IMR-90 (cell line): ENCODE measurements around the gene PLXNC1. TPM values are rescaled to one million over a fixed set of nuclear protein-coding genes. Genes with fewer than 3 reads are reported as not detected.
A peak's percentile ranks its signal among the peaks of the same experiment; 100 is the strongest.

Experiments
- ATAC-seq: fragments of 200-7000 bp; cut with Tn5 transposase; 2 replicates; pipeline ENCODE4 v1.9.1; 2020; ENCODE audit warnings: low read depth, mild to moderate bottlenecking, moderate library complexity
- BruUV-seq: library from RNA; stranded (reverse); fragments of 400-500 nt; replicated peaks from 2 replicates; lab custom pipeline; 2021; lab: Mats Ljungman, UMichigan
- CTCF ChIA-PET: fragments of 300-600 bp; formaldehyde crosslinking; extraction: SDS; loops from one replicate; lab custom pipeline; 2021; ENCODE audit warnings: antibody characterized with exemption; lab: Yijun Ruan, JAX
- POLR2A ChIA-PET: fragments of 300-600 bp; sonication (Branson Sonifier 250); formaldehyde crosslinking; loops from one replicate; lab custom pipeline; 2022; ENCODE audit warnings: antibody characterized with exemption; ENCODE audit not compliant: unreplicated experiment; lab: Charles Lee
- DNase-seq: peaks from one replicate; pipeline ENCODE4 v3.0.0; 2013
- H2AFZ ChIP-seq: replicated peaks from 2 replicates; pipeline ENCODE3; 2013; ENCODE audit warnings: low read length, mild to moderate bottlenecking; ENCODE audit not compliant: poor library complexity
- H2AK5ac ChIP-seq: 2 replicates; pipeline ENCODE4 v1.6.1; 2013; ENCODE audit warnings: low read depth, low read length, inconsistent platforms
- H2AK9ac ChIP-seq: replicated peaks from 2 replicates; pipeline ENCODE3; 2013; ENCODE audit warnings: mild to moderate bottlenecking, low read depth, low read length, moderate library complexity; ENCODE audit not compliant: poor library complexity
- H2BK120ac ChIP-seq: 2 replicates; pipeline ENCODE4 v1.6.1; 2013; ENCODE audit warnings: low read depth, low read length, inconsistent platforms
- H2BK15ac ChIP-seq: 3 replicates; pipeline ENCODE4 v1.6.1; 2013; ENCODE audit warnings: low read depth, low read length, inconsistent platforms
- H2BK20ac ChIP-seq: 2 replicates; pipeline ENCODE4 v1.6.1; 2013; ENCODE audit warnings: low read depth, mild to moderate bottlenecking, inconsistent platforms, low read length, moderate library complexity
- H2BK5ac ChIP-seq: 2 replicates; pipeline ENCODE4 v1.6.1; 2013; ENCODE audit warnings: mild to moderate bottlenecking, low read depth, low read length, inconsistent platforms; ENCODE audit not compliant: poor library complexity, severe bottlenecking
- H3K14ac ChIP-seq: replicated peaks from 2 replicates; pipeline ENCODE4 v1.6.1; 2013; ENCODE audit warnings: low read depth, low read length, inconsistent platforms
- H3K18ac ChIP-seq: 2 replicates; pipeline ENCODE4 v1.6.1; 2013; ENCODE audit warnings: low read depth, low read length, control low read depth
- H3K23ac ChIP-seq: 2 replicates; pipeline ENCODE4 v1.6.1; 2013; ENCODE audit warnings: low read depth, low read length, inconsistent platforms
- H3K27ac ChIP-seq: 2 replicates; pipeline ENCODE4 v1.5.1; 2013; ENCODE audit warnings: mild to moderate bottlenecking, control low read depth, low read length; ENCODE audit not compliant: insufficient read depth
- H3K27me3 ChIP-seq: 2 replicates; pipeline ENCODE4 v1.6.1; 2013; ENCODE audit warnings: low read length; ENCODE audit not compliant: control insufficient read depth, insufficient read depth
- H3K36me3 ChIP-seq: 2 replicates; pipeline ENCODE4 v1.6.1; 2013; ENCODE audit warnings: low read length, mixed read lengths; ENCODE audit not compliant: control insufficient read depth, insufficient read depth
- H3K4ac ChIP-seq: 2 replicates; pipeline ENCODE4 v1.6.1; 2013; ENCODE audit warnings: low read depth, low read length, inconsistent platforms
- H3K4me1 ChIP-seq: 2 replicates; pipeline ENCODE4 v1.6.1; 2013; ENCODE audit warnings: low read length, mixed read lengths; ENCODE audit not compliant: control insufficient read depth, insufficient read depth
- H3K4me2 ChIP-seq: 2 replicates; pipeline ENCODE4 v1.6.1; 2013; ENCODE audit warnings: low read depth, mild to moderate bottlenecking, control low read depth, low read length, moderate library complexity
- H3K4me3 ChIP-seq: 2 replicates; pipeline ENCODE4 v1.5.1; 2013; ENCODE audit warnings: low read depth, mild to moderate bottlenecking, control low read depth, low read length, moderate library complexity; ENCODE audit not compliant: insufficient read depth
- H3K56ac ChIP-seq: 2 replicates; pipeline ENCODE4 v1.6.1; 2013; ENCODE audit warnings: low read length, inconsistent platforms; ENCODE audit not compliant: insufficient read depth; ENCODE audit errors: extremely low read depth
- H3K79me1 ChIP-seq, 2 experiments: 2 replicates each; pipeline ENCODE4 v1.6.1; 2013; ENCODE audit warnings: low read length in 2 of 2, inconsistent platforms in 1 of 2, low read depth in 1 of 2
- H3K9ac ChIP-seq: 2 replicates; pipeline ENCODE4 v1.6.1; 2013; ENCODE audit warnings: low read depth, low read length, control low read depth
- H3K9me1 ChIP-seq: 2 replicates; pipeline ENCODE4 v1.6.1; 2013; ENCODE audit warnings: low read length, inconsistent platforms; ENCODE audit not compliant: insufficient read depth
- H3K9me3 ChIP-seq: 2 replicates; pipeline ENCODE4 v1.6.1; 2013; ENCODE audit warnings: low read length; ENCODE audit not compliant: control insufficient read depth, insufficient read depth
- H4K20me1 ChIP-seq: 2 replicates; pipeline ENCODE4 v1.6.1; 2013; ENCODE audit warnings: low read length, inconsistent platforms; ENCODE audit not compliant: insufficient read depth
- H4K5ac ChIP-seq: 2 replicates; pipeline ENCODE4 v1.6.1; 2013; ENCODE audit warnings: mild to moderate bottlenecking, low read depth, low read length, control low read depth
- H4K8ac ChIP-seq, 2 experiments: 2 replicates each; pipeline ENCODE4 v1.6.1; 2013; ENCODE audit warnings: low read depth in 2 of 2, low read length in 2 of 2, control low read depth in 1 of 2, inconsistent platforms in 1 of 2
- H4K91ac ChIP-seq: 2 replicates; pipeline ENCODE4 v1.6.1; 2013; ENCODE audit warnings: low read depth, low read length, inconsistent platforms; ENCODE audit not compliant: insufficient read depth
- BHLHE40 ChIP-seq: fragments of 150-350 bp; IDR thresholded peaks from 2 replicates; pipeline ENCODE4 v1.6.1; 2016; ENCODE audit warnings: mild to moderate bottlenecking, low read depth, low read length
- CTCF ChIP-seq: conservative IDR thresholded peaks from 2 replicates; pipeline ENCODE4 v1.5.1; 2012; ENCODE audit warnings: mild to moderate bottlenecking, low read depth, low read length, improper control_type of control experiment
- FOS ChIP-seq: fragments of 150-350 bp; IDR thresholded peaks from 2 replicates; pipeline ENCODE4 v1.6.1; 2016; ENCODE audit warnings: low read depth, low read length
- MAFK ChIP-seq: IDR thresholded peaks from 2 replicates; pipeline ENCODE4 v1.6.1; 2012; ENCODE audit warnings: low read depth, low read length, improper control_type of control experiment
- MAZ ChIP-seq: IDR thresholded peaks from 2 replicates; pipeline ENCODE4 v1.6.1; 2012; ENCODE audit warnings: low read depth, mild to moderate bottlenecking, low read length, improper control_type of control experiment, moderate library complexity, borderline replicate concordance
- MXI1 ChIP-seq: IDR thresholded peaks from 2 replicates; pipeline ENCODE4 v1.6.1; 2012; ENCODE audit warnings: low read depth, mild to moderate bottlenecking, low read length, moderate library complexity, borderline replicate concordance
- NFE2L2 ChIP-seq: fragments of 150-350 bp; IDR thresholded peaks from 2 replicates; pipeline ENCODE4 v1.6.1; 2016; ENCODE audit warnings: low read depth, mild to moderate bottlenecking, low read length
- RAD21 ChIP-seq: IDR thresholded peaks from 2 replicates; pipeline ENCODE4 v1.6.1; 2012; ENCODE audit warnings: low read length, improper control_type of control experiment
- RCOR1 ChIP-seq: IDR thresholded peaks from 2 replicates; pipeline ENCODE4 v1.6.1; 2012; ENCODE audit warnings: mild to moderate bottlenecking, low read length, improper control_type of control experiment; ENCODE audit not compliant: insufficient replicate concordance
- RFX5 ChIP-seq: IDR thresholded peaks from 2 replicates; pipeline ENCODE4 v1.8.0; 2012; ENCODE audit warnings: low read depth, mild to moderate bottlenecking, low read length, moderate library complexity
- SMC3 ChIP-seq: fragments of 150-350 bp; IDR thresholded peaks from 2 replicates; pipeline ENCODE4 v1.6.1; 2016; ENCODE audit warnings: low read depth, mild to moderate bottlenecking, antibody characterized with exemption, low read length, moderate library complexity
- USF2 ChIP-seq: fragments of 150-350 bp; IDR thresholded peaks from 2 replicates; pipeline ENCODE4 v1.6.1; 2017; ENCODE audit warnings: mild to moderate bottlenecking, antibody characterized with exemption, low read length, low read depth
- WGBS, 2 experiments: methylation state at CpG; one replicate each; pipeline versions ENCODE4 v1.1.5 to v1.1.7; 2013; ENCODE audit warnings: missing lambda C conversion rate in 2 of 2; ENCODE audit not compliant: insufficient read length in 1 of 2; ENCODE audit errors: extremely low coverage in 2 of 2; 5-methylcytosine and 5-hydroxymethylcytosine counted together
- dilution Hi-C: fragments of 300-500 bp; cut with HindIII; formaldehyde crosslinking; loops from one replicate; pipeline ENCODE4 v1.14.3; 2018; ENCODE audit warnings: low sequenced_read_pairs; ENCODE audit not compliant: unreplicated experiment
- in situ Hi-C: fragments of 300-500 bp; cut with MboI; formaldehyde crosslinking; loops from 3 replicates; pipeline ENCODE4 v1.14.3; 2019; ENCODE audit warnings: low sequenced_read_pairs, inconsistent platforms, mixed read lengths
- intact Hi-C: fragments of 100-400 bp; cut with micrococcal nuclease; formaldehyde crosslinking; loops from 2 replicates; pipeline ENCODE4 v1.10.0; 2022
- polyA plus RNA-seq, 3 experiments: library from polyadenylated mRNA; depleted of rRNA; stranded (reverse); fragments of >200 nt; gene quantifications; 2 replicates each; pipeline ENCODE4 v1.2.3, GENCODE V29; 2012; ENCODE audit warnings: low replicate concordance in 1 of 3
- total RNA-seq: library from RNA; depleted of rRNA; stranded (reverse); fragments of >200 nt; gene quantifications from 2 replicates; pipeline ENCODE4 v1.2.3, GENCODE V29; 2012
- TF ChIP-seq, protein P1 (sequence below): fragments of 150-350 bp; IDR thresholded peaks from 2 replicates; pipeline ENCODE4 v1.6.1; 2016; ENCODE audit warnings: low read depth, mild to moderate bottlenecking, low read length, moderate library complexity, borderline replicate concordance

Gene PLXNC1
- total and polyA plus RNA-seq, 2 of the 4 experiments (the other 2 are of a cell fraction) = 1.0 to 1.6 TPM

- Histone ChIP-seq H3K56ac (no peak overlapping the region), H3K36me3 (no peaks in the 10 kb centered on the region), H2BK5ac (no peak overlapping the region), H4K91ac (no peak overlapping the region), H2BK120ac (no peak overlapping the region), H4K20me1 (no peaks in the 10 kb centered on the region), H2AK9ac (no peak overlapping the region), H2BK20ac (no peak overlapping the region), H2AK5ac (no peak overlapping the region), H3K9me1 (no peaks in the 10 kb centered on the region), H3K18ac (no peak overlapping the region), H3K4me1 (no peaks in the 10 kb centered on the region; the same call in none of the 2 replicates), H3K27ac (no peak overlapping the region), H3K9me3 (no peaks in the 10 kb centered on the region), H2AFZ (no peak overlapping the region), H3K4me3 (no peak overlapping the region), H3K9ac (no peak overlapping the region), H3K4ac (no peak overlapping the region), H3K4me2 (peak overlapping the region; percentile 92), H4K8ac (no peak overlapping the region), H2BK15ac (no peak overlapping the region), H4K5ac (no peak overlapping the region), H3K14ac (no peak overlapping the region), H3K79me1 (no peaks in the 10 kb centered on the region), H3K23ac (no peak overlapping the region), H3K27me3 (peaks cover 73% of the 10 kb centered on the region)
- dilution Hi-C loops (loop anchor here (25.0 kb wide), 1 partner anchor 392 kb away; no protein-coding TSS in a partner anchor), intact Hi-C loops (loop anchor here (1.0 to 10.0 kb wide), 5 partner anchors 147 to 1192 kb away; no protein-coding TSS in a partner anchor), in situ Hi-C loops (loop anchor here (5.0 to 25.0 kb wide), 3 partner anchors 387 to 1192 kb away; no protein-coding TSS in a partner anchor)
- CTCF ChIA-PET = interaction anchor here (1.1 to 2.0 kb wide), 4 partner anchors 11 to 389 kb away, joined by 3 to 9 read pairs (median 5); no protein-coding TSS in a partner anchor
- POLR2A ChIA-PET = no interaction called here
- no TSS peak for BruUV-seq
- DNase-seq = peak; percentile 55
- WGBS, 2 experiments = no CpG with 5 or more reads among the region's 12 CpGs
- ATAC-seq = peak; percentile 14
- TF ChIP-seq USF2 (no peak), RFX5 (no peak), MAFK (no peak), NFE2L2 (no peak), SMC3 (peak; percentile 43; the same call in 1 of the 2 replicates), BHLHE40 (no peak), CTCF (peak; percentile 54), MAZ (no peak), RAD21 (peak; percentile 64), FOS (no peak), MXI1 (no peak), RCOR1 (no peak)
- TF ChIP-seq, protein P1, sequence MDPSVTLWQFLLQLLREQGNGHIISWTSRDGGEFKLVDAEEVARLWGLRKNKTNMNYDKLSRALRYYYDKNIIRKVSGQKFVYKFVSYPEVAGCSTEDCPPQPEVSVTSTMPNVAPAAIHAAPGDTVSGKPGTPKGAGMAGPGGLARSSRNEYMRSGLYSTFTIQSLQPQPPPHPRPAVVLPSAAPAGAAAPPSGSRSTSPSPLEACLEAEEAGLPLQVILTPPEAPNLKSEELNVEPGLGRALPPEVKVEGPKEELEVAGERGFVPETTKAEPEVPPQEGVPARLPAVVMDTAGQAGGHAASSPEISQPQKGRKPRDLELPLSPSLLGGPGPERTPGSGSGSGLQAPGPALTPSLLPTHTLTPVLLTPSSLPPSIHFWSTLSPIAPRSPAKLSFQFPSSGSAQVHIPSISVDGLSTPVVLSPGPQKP = no peak
These were observed 3.0 kb upstream of the PLXNC1 start for GRCh38 chr12:94145191-94145983.
